GM12872 (cell line): ENCODE data around the gene GPSM1.

Experiments
- TF ChIP-seq, protein P1 (sequence below): IDR thresholded peaks from 3 replicates; pipeline ENCODE4 v1.5.1; 2011; ENCODE audit warnings: low read depth, mild to moderate bottlenecking, low read length, moderate library complexity; ENCODE audit not compliant: insufficient read depth

The GPSM1 gene

GRCh38 chr9:136303825-136304416 is 23.4 kb upstream of the GPSM1 start, which contains the start of gene CCDC187:
Gene CCDC187 (minus strand): TSS chr9:136304094. CDS start chr9:136303830, 264 bp downstream.
- TF ChIP-seq, protein P1, sequence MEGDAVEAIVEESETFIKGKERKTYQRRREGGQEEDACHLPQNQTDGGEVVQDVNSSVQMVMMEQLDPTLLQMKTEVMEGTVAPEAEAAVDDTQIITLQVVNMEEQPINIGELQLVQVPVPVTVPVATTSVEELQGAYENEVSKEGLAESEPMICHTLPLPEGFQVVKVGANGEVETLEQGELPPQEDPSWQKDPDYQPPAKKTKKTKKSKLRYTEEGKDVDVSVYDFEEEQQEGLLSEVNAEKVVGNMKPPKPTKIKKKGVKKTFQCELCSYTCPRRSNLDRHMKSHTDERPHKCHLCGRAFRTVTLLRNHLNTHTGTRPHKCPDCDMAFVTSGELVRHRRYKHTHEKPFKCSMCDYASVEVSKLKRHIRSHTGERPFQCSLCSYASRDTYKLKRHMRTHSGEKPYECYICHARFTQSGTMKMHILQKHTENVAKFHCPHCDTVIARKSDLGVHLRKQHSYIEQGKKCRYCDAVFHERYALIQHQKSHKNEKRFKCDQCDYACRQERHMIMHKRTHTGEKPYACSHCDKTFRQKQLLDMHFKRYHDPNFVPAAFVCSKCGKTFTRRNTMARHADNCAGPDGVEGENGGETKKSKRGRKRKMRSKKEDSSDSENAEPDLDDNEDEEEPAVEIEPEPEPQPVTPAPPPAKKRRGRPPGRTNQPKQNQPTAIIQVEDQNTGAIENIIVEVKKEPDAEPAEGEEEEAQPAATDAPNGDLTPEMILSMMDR = no peak

DNA sequence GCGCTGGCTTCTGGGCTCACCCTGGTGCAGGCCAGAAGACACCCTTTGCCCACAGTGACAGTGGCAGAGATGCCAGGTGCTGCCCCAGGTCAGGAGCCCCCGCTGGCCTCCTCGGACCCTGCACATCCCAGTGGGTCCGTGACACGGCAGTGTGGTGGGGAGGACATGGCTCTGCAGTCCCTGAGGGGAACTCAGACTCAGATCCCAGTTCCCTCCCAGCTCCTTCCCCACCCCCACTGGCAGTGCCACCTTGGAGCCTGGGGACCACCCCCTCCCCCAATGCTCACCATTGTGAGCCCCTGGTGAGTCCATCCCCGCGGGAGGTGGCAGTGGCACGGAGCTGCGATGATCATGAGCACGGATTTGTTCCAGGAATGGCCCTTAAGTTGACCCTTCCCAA is 22.9 kb upstream of the GPSM1 start:
- TF ChIP-seq, protein P1 = no peak

- TF ChIP-seq, protein P1 = no peak
Measured at GRCh38 chr9:136304981-136305380, 22.4 kb upstream of the GPSM1 start.

DNA sequence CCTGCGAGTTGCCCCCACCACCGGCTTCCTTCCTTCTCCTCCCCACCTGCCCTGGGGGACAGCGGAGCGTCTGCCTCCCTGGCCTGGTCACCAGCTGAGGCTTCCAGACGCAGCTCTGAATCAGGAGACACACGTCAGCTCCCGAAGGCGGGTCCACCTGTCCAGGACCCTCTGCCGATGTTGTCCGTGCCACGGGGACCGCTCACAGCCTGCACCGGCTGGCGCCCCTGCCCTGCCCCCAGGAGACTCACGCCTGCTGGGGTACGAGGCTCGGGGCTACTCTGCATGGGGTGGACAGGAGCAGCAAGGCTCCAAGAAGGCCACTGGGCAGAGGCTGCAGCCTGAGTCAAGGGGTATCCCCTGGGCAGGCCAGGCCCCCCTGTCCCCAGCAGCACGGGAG is 21.5 kb upstream of the GPSM1 start:
- TF ChIP-seq, protein P1 = no peak

- TF ChIP-seq, protein P1 = no peak
Measured at GRCh38 chr9:136306211-136307208, 20.8 kb upstream of the GPSM1 start.

DNA sequence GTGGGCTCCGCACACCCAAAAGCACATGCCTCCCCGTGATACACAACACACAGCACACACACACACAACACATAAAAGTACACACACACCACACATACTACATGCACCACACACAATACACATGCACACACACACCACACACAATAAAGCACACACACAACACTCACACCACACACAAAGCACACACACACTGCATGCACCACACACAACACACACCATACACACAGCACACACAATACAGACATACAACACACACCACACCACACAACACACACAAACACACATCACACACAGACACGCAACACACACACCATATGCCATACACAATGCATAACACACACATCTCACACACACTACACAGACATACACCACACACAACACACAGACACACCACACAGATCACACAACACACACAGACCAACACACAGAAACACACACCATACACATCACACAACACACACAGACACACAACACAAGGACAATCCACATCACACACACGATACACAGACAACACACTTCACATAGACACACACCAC is 20.1 kb upstream of the GPSM1 start:
- TF ChIP-seq, protein P1 = no peak

- TF ChIP-seq, protein P1 = no peak
Measured at GRCh38 chr9:136308006-136308701, 19.2 kb upstream of the GPSM1 start.
